ENCODE measurements around the gene CA4.
A peak's percentile ranks its signal among the peaks of the same experiment; 100 is the strongest.
"Not testable (repeated sequence)": the region's sequence is repeated elsewhere in the genome, so short reads cannot be mapped to it uniquely, and the experiment has no call there.

CA4 gene

GRCh38 chr17:60149691-60150582 is at the start of gene CA4:
Gene CA4, plus strand, starts transcription at chr17:60149973. Its CDS starts 62 bp downstream, at chr17:60150035.
- peak in 1 of 3 donors; percentile 25 for DNase-seq

GRCh38 chr17:60100577-60100976 is 49.2 kb upstream of the CA4 start:
- not testable (repeated sequence) for DNase-seq

- DNase-seq = not testable (repeated sequence)
These were observed 47.6 kb upstream of the CA4 start for GRCh38 chr17:60102015-60102631.

GRCh38 chr17:60102632-60103096 is 47.1 kb upstream of the CA4 start:
- peak; percentile 93 to 98 (median 95) for DNase-seq

- DNase-seq = no peak
These were observed 45.8 kb upstream of the CA4 start for GRCh38 chr17:60103957-60104356.

- peak; percentile 89 to 95 (median 94) for DNase-seq
These were observed 43.3 kb upstream of the CA4 start for GRCh38 chr17:60106340-60107059.

- DNase-seq = peak; percentile 33 to 40 (median 38)
These were observed 42.1 kb upstream of the CA4 start for GRCh38 chr17:60107526-60108257.

- not testable (repeated sequence) for DNase-seq
These were observed 41.5 kb upstream of the CA4 start for GRCh38 chr17:60108309-60108708.

GRCh38 chr17:60108712-60109111 is 41.1 kb upstream of the CA4 start:
- DNase-seq = no peak

- no peak for DNase-seq
These were observed 40.6 kb upstream of the CA4 start for GRCh38 chr17:60109161-60109560.

GRCh38 chr17:60110586-60110985 is 39.2 kb upstream of the CA4 start:
- no peak for DNase-seq

GRCh38 chr17:60111661-60112060 is 38.1 kb upstream of the CA4 start:
- not testable (repeated sequence) for DNase-seq

GRCh38 chr17:60115364-60115763 is 34.4 kb upstream of the CA4 start:
- DNase-seq = not testable (repeated sequence)

GRCh38 chr17:60116196-60116595 is 33.6 kb upstream of the CA4 start:
- not testable (repeated sequence) for DNase-seq

GRCh38 chr17:60119162-60119561 is 30.6 kb upstream of the CA4 start:
- not testable (repeated sequence) for DNase-seq

GRCh38 chr17:60119807-60120748 is 29.7 kb upstream of the CA4 start:
- DNase-seq = not testable (repeated sequence)

- no peak for DNase-seq
These were observed 22.4 kb upstream of the CA4 start for GRCh38 chr17:60127068-60128064.

- DNase-seq = no peak
These were observed 21.5 kb upstream of the CA4 start for GRCh38 chr17:60128171-60128859.

GRCh38 chr17:60129164-60129563 is 20.6 kb upstream of the CA4 start:
- no peak for DNase-seq

All from suppressor macrophage treated with lipopolysaccharide for 1 hour (primary cell).